Heart left ventricle (tissue), 13 donors: ENCODE data around the gene EFNB1.

Source experiments
- POLR2A ChIP-seq, 2 donors: fragments of 450-650 bp; IDR thresholded peaks; one replicate each; pipeline ENCODE4 v1.6.1; 2017; ENCODE audit warnings: antibody characterized with exemption in 2 of 2, mild to moderate bottlenecking in 2 of 2, moderate library complexity in 2 of 2
- TF ChIP-seq, protein P1 (sequence below), 12 donors: fragments of 200-600 bp; sonication (generic) in 4 of 12; IDR thresholded peaks; one replicate each; pipeline versions ENCODE4 v1.5.0 to v1.8.0; 2018 to 2022; ENCODE audit warnings: antibody characterized with exemption in 12 of 12, mild to moderate bottlenecking in 5 of 12
- donor health status: ischemic (EF 13 %, LVEDD 7.1; RV severe dilation, severe dysfunction).
- donor health status: DM: no; HTN: yes; CAD: no.
- donor health status: DM: no; HTN: no; CAD: no.
- donor health status: ischemic (EF 25% LVEDD 6.9; RV normal size, moderate dysfunction).
- donor health status: ischemic (EF 25% LVEDD 5.7; RV mildly dilated, moderate dysfunction).
- donor health status: ischemic (EF 35%, LVEDD 5.7; RV mildly dilated, moderate dysfunction).
- donor health status: nonischemic (EF 11% LVEDD 7.7; RV severe dilation, severe dysfunction).
- donor health status: DM: yes; HTN: yes; CAD: no.
- donor health status: PGD.
- donor health status: ischemic (EF 29% LVEDD 5.4; RV normal size, mild dysfunction).
- donor health status: nonischemic (EF 23%, LVEDD 6.1; RV moderate dilation, normal function).

DNA sequence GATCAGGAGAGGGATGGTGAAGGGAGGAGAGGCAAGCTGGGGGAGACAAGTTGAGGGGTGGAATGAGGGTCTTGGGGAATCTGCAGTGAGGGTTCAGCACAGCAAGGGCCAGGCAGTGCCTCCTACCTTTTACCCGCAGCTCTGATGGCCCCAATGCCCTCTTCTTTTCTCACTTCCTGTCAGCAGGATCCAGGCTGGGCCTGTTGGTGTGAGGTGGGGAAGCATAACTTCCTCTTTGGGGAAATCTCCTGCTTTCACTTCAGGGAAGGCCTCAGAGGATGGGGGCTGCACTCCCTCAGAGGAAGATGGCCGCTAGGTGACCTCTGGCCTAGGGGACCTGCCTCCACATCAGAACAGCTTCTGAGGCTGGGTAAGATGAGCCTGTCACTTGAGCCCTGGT, 36.5 kb downstream of the EFNB1 start:
- TF ChIP-seq, protein P1, sequence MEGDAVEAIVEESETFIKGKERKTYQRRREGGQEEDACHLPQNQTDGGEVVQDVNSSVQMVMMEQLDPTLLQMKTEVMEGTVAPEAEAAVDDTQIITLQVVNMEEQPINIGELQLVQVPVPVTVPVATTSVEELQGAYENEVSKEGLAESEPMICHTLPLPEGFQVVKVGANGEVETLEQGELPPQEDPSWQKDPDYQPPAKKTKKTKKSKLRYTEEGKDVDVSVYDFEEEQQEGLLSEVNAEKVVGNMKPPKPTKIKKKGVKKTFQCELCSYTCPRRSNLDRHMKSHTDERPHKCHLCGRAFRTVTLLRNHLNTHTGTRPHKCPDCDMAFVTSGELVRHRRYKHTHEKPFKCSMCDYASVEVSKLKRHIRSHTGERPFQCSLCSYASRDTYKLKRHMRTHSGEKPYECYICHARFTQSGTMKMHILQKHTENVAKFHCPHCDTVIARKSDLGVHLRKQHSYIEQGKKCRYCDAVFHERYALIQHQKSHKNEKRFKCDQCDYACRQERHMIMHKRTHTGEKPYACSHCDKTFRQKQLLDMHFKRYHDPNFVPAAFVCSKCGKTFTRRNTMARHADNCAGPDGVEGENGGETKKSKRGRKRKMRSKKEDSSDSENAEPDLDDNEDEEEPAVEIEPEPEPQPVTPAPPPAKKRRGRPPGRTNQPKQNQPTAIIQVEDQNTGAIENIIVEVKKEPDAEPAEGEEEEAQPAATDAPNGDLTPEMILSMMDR (IDR thresholded peaks at IDR 0.05), result no peak
- TF ChIP-seq POLR2A (IDR thresholded peaks at IDR 0.05), result no peak
